ENCODE results near the gene RGS12.
A peak's percentile ranks its signal among the peaks of the same experiment; 100 is the strongest.

RGS12 gene

GRCh38 chr4:3283916-3284315, 8.9 kb upstream of the RGS12 start:
- no peak for DNase-seq
- Histone ChIP-seq H3K9me3 (peaks cover 0 to 7% (median 0%) of the 10 kb centered on the region in 3 donors), H3K27ac (no peak overlapping the region), H3K4me1 (peaks cover 0 to 16% (median 0%) of the 10 kb centered on the region in 4 donors), H3K4me3 (no peak overlapping the region), H3K36me3 (no peaks in the 10 kb centered on the region), H3K27me3 (peaks cover 0 to 49% of the 10 kb centered on the region in 2 donors)
- no peak for TF ChIP-seq CTCF (IDR thresholded peaks at IDR 0.05)
- intact Hi-C loops (cut with DNase I; ENCODE audit: low total_unique reads): no loop called here

- no peak for TF ChIP-seq CTCF (IDR thresholded peaks at IDR 0.05)
- peaks cover 0 to 49% of the 10 kb centered on the region in 2 donors for H3K27me3 ChIP-seq
- no peak for DNase-seq
- H3K27ac ChIP-seq: no peak overlapping the region
- no peak overlapping the region for H3K4me3 ChIP-seq
- H3K4me1 ChIP-seq: peaks cover 0 to 16% (median 0%) of the 10 kb centered on the region in 4 donors
- intact Hi-C loops (cut with DNase I; ENCODE audit: low total_unique reads): no loop called here
- peaks cover 0 to 7% (median 0%) of the 10 kb centered on the region in 3 donors for H3K9me3 ChIP-seq
- no peaks in the 10 kb centered on the region for H3K36me3 ChIP-seq
Observed at GRCh38 chr4:3284734-3285557, 7.9 kb upstream of the RGS12 start.

- peaks cover 0 to 49% of the 10 kb centered on the region in 2 donors for H3K27me3 ChIP-seq
- DNase-seq: peak; percentile 34 to 69
- no peak for TF ChIP-seq CTCF (IDR thresholded peaks at IDR 0.05)
- H3K4me3 ChIP-seq: no peak overlapping the region
- peaks cover 0 to 20% (median 0%) of the 10 kb centered on the region in 4 donors for H3K4me1 ChIP-seq
- H3K9me3 ChIP-seq: peaks cover 0 to 7% (median 0%) of the 10 kb centered on the region in 3 donors
- H3K27ac ChIP-seq: no peak overlapping the region
- H3K36me3 ChIP-seq: no peaks in the 10 kb centered on the region
- intact Hi-C loops (cut with DNase I; ENCODE audit: low total_unique reads): no loop called here
Observed at GRCh38 chr4:3285558-3286334, 7.1 kb upstream of the RGS12 start.

- H3K27ac ChIP-seq: no peak overlapping the region
- peak; percentile 13 to 59 for DNase-seq
- no peaks in the 10 kb centered on the region for H3K36me3 ChIP-seq
- peaks cover 0 to 2% (median 0%) of the 10 kb centered on the region in 3 donors for H3K9me3 ChIP-seq
- TF ChIP-seq CTCF (IDR thresholded peaks at IDR 0.05): no peak
- intact Hi-C loops (cut with DNase I; ENCODE audit: low total_unique reads): no loop called here
- H3K4me3 ChIP-seq: no peak overlapping the region
- peaks cover 0 to 49% of the 10 kb centered on the region in 2 donors for H3K27me3 ChIP-seq
- H3K4me1 ChIP-seq: peaks cover 0 to 28% (median 7%) of the 10 kb centered on the region in 4 donors
Observed at GRCh38 chr4:3286335-3287175, 6.3 kb upstream of the RGS12 start.

GRCh38 chr4:3287271-3287971, 5.4 kb upstream of the RGS12 start:
- Histone ChIP-seq H3K4me3 (no peak overlapping the region), H3K9me3 (no peaks in the 10 kb centered on the region), H3K36me3 (no peaks in the 10 kb centered on the region), H3K4me1 (peaks cover 0 to 29% (median 9%) of the 10 kb centered on the region in 4 donors), H3K27me3 (peaks cover 0 to 49% of the 10 kb centered on the region in 2 donors), H3K27ac (no peak overlapping the region)
- DNase-seq: peak in 1 of 2 donors; percentile 6
- TF ChIP-seq CTCF (IDR thresholded peaks at IDR 0.05): no peak
- intact Hi-C loops (cut with DNase I; ENCODE audit: low total_unique reads): no loop called here

Measured in tibial artery (tissue), 4 donors.